Renal cortical epithelial cell (primary cell): ENCODE results near the gene SLC25A46. TPM values are rescaled to one million over a fixed set of nuclear protein-coding genes. Genes with fewer than 3 reads are reported as not detected.
"Not testable (repeated sequence)": the region's sequence is repeated elsewhere in the genome, so short reads cannot be mapped to it uniquely, and the experiment has no call there.

Experiments used
- DNase-seq: peaks from one replicate; pipeline ENCODE4 v3.0.0-alpha.2; 2011; ENCODE audit warnings: low read depth
- total RNA-seq: library from RNA; depleted of rRNA; stranded (reverse); fragments of >200 nt; gene quantifications from 2 replicates; pipeline ENCODE4 v1.2.3, GENCODE V29; 2014

The SLC25A46 gene
- total RNA-seq, 1 donor from 2014 or later, result 96.4 TPM

DNA sequence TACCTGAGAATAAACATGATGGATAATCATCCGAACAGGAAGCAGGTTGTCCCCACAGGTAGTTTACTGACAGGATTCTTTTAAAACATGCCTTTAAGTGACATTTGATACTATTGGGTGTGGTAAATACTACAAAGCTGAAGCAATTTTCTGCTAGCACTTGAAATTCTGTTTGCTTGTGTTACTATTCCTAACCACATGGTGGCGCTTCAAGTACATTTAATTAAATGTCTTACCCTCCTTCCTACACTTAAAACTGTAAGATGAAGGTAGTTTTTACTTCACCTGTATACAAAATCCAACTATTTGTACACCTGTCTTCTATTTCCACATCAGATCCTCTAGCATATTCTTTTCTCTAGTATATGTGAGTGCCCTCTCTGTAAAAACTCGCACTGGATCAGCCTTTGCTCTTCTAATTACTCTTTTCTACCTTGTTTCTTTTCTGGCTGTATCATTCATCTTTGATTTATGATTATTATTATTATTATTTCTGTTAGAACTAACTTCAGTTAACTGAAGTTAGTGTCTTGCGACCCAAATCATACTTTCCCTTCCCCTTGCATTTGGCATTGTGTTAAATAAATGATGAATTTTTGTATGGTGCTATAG, 18.4 kb downstream of the SLC25A46 start:
- peak; percentile 62 for DNase-seq

DNA sequence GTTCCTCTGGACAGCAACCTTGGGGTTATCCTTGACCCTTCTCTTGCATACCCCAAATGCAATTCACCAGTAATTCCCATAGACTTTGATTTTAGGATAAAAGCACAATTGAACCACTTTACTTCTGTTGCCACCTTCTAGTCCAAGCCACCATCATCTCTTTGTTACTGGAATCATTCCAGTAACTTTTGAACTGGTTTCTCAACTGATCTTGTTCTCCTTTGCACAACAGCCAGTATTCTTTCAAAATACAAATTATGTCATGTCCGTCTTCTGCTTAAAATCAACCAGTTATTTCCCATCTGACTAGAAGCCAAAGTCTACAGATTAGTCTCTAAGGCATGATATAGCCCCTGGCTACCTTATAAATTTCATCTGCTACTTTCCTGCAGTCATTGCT, 21.4 kb downstream of the SLC25A46 start:
- no peak for DNase-seq

DNA sequence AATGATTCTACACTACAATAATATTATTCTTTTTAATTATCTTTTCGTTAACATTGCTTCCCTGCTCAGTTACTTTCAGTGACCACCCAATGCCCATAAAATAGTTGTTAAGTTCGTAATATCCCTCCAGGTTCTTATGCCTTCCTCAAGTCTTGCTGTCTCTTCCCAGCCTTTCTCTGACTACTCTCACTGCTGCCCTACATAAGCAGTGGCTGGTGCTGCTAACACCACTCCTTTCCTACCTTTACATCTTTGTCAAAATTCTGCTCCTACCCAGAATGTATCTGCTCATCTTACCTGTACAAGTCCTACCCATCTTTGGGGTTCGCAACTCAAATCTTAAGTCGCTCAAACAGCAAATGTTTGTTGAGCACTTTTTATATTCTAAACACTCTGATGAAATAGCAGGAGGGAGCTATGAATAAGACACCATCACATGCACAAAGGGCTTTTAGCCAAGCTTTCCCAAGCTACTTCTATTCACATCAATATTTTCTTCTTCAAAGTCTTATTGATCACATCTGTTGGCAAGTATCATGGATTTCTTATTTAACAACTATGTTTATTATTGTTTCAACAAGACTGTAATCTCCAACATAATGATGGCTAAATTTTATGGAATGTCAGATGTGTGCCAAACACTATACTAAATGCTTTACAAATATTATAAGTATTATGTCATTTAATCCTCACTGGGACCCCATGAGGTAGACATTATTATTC, 29.5 kb downstream of the SLC25A46 start:
- no peak for DNase-seq

DNA sequence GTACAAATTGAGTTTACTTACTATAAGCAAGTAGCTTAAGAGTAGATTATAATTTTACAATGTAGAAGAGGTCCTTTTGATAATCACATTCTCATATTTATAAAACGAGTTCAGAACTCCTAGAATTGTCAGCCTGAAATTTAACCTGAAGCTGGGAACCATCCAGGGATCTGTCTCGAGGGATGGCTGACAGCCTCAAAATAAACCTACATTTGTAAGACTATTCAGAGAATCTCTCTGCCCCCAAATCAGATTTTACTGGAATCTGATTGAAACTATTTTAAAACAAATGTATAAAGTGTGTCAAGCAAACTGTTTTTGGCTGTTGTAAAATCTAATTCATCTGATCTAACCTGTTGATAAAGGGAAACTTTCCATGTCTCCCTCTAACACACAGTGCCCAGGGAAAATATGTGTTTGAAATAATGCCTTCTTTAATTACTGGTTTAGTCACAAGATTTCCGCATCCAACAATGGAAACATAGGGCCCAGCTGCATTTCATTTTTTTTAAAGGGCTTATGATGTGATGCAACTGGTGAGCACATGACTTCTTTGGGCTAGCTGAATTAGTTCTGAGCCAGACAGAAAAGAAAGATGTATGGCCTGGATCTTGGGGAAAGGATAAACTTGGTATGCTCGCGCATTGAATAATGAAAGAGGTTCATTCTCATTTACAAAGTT, 30.3 kb downstream of the SLC25A46 start:
- DNase-seq, result peak; percentile 40

DNA sequence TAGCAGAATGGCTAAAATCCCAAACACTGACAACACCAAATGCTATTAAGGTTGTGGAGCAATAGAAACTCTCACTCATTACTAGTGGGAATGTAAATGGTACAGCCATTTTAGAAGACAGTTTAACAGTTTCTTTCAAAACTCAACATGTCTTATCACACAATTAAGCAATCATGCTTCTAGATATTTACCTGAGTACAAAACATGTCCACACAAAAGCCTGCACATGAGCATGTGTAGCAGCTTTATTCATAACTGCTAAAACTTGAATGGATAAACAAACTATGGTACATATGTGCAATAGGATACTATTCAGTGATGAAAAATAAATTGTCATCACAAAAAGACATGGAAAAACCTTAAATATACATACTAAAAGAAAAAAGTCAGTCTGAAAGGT, 31.5 kb downstream of the SLC25A46 start:
- no peak for DNase-seq

DNA sequence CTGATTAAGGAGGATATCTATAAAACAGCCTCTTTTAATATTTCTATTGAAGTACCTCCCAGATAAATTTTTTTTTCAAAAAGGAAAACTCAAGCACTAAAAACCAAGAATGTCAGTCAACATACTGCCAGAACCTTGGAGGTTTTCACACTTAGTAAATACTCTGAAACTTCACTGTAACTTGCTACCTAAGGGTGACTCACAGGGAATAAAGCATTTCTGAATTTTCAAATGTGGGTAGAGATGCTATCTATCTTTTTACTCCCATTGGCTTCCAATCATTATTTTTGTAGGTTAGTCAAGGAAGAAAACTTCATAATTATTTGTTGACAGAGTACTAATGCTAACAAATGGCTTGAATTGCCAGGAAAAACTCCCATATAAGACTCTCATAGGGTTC, 46.1 kb downstream of the SLC25A46 start:
- peak; percentile 30 for DNase-seq

DNA sequence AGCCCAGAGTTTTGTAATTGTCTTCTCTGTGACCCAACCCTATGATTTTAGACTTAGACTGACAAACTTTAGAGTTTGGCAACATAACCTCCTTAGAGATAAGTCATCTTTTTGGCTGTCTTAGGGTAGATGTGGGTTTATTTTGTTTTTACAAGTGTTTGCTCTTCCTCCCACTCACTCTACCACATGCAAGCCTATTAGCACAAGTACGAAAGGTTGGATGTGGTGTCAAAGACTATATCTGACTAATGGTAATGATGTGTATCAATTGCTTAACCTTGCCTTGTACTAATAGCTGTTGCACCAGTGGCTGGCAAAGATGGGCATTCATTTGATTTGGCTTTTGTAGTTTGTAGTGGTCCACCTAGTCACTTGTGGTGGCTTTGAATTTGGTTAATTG, 46.5 kb downstream of the SLC25A46 start:
- DNase-seq, result peak; percentile 61

DNA sequence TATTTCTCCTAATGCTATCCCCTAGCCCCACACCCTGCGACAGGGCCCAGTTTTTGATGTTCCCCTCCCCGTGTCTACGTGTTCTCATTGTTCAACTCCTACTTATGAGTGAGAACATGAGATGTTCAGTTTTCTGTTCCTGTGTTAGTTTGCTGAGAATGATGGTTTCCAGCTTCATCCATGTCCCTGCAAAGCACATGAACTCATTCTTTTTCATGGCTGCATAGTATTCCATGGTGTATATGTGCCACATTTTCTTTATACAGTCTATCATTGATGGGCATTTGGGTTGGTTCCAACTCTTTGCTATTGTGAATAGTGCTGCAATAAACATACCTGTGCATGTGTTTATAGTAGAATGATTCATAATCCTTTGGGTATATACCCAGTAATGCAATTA, 49.2 kb downstream of the SLC25A46 start:
- not testable (repeated sequence) for DNase-seq

DNA sequence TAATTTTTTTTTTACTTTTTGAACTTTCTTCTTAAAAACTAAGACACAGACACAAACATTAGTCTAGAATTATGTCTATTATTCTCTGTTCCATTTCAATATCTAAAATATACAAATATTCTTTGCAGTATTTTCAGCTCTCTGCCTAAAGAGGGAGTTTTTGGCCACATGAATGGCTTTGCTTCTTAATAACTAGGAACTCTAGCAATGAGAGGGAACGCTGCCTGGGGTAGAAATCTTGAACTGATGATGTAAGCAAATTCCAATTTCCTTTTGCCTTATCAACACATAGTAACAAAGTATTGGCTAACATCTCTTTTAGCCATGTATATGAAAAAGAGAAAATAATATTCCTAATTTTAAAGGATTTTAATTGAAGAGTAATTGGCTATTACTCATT, 51.9 kb downstream of the SLC25A46 start:
- DNase-seq, result peak; percentile 41

DNA sequence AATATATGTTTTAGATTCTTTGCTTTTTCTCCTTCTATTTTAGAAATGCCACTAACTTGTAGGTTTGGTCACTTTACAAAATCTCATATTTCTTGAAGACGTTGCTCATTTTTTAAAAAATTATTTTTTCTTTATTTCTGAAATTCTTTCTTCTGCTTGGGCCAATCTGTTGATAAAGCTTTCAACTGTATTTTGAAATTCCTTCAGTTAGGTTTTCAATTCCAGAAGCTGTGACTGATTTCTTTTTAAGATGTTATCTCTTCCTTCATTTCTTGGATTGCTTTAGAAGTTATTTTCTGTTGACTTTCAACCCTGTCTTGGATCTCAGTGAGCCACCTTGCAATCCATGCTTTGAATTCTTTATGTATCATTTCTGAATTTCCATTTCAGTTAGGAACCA, 64.2 kb downstream of the SLC25A46 start:
- no peak for DNase-seq

DNA sequence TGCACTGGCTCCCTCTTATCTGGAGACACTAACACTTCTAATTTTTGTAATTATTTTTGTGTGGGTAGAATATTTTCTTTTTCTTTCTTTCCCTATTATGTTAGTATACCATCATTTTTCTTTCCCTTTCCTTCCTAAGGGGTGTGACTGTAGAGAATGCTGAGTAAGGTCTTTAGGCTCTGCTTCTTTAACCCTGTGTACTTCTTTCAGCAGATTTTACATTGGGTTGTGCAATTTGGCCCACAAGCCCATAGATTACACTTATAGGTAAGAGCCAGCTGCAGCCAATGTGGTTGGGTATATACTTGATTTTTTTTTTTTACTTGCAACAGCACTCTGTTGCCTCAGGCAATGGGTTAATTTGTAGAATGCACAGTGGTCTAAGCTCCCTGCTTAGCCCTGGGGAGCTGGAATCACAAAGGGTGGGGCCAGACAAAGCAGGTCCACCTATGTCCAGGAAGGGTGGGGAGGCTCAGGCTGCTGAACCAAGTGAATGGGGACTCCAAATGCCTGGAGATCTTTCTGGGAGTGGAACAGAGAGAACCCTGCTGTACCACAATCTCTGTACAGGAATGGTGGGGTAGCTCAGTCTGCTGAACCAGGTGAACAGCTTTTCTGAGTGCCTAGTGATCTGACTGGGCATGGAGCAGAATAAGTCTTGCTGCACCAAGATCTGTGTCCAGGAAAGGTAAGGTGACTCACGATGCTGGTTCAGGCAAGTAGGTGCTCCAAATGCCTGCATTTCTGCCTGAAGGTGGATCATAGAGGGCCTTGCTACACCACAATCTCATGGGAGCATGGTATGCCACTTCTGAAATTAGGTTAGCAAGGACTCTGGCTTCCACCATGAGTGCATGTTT, 64.9 kb downstream of the SLC25A46 start:
- no peak for DNase-seq

DNA sequence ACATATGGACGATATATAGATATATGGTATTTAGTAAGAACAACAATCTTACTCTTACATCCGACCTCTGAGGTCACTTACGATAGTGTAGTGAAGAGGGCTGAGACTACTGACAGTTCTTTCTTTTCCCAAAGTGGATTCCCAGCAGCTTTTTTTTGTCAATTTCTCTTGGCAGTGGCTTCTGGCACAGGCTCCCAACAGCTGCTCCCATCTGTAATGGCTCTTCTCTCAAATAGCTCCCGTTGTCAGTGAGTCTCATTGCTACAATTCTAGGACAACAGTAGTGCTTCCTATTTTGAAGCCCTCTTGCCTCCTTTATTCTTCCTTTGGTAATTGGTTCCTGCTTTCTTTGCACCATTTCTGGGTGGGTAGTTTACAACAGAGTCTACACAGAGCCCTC, 68.4 kb downstream of the SLC25A46 start:
- DNase-seq, result no peak

DNA sequence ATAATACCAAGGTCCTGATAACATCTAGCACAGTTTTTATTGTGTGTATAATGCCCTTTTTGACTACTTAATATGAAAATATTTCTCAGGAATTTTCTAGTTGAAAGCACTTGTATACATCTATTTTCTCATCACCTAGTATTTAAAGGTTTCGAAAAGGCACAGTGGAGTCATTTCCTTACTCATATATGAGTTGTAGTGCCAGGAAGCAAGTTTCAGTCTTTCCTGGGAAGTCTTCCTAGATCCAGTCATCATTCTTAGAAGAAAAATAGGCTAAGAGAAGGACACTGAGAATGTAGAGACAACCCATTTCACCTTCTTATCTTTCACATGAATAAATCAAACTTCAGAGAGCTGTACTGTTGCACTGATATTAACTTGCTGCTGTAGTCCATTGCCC, 70.2 kb downstream of the SLC25A46 start:
- no peak for DNase-seq

Other genes with a start within 250 kb of the SLC25A46 start
- 2.3 and 9.1 TPM in 2 replicates for gene TMEM232, start 12.3 kb upstream of the SLC25A46 start, total RNA-seq